PC-9 (cell line): ENCODE data around the gene CUX1. TPM values are rescaled to one million over a fixed set of nuclear protein-coding genes. Genes with fewer than 3 reads are reported as not detected.

ENCODE experiments used
- BruUV-seq: library from RNA; stranded (reverse); fragments of 400-500 nt; replicated peaks from 2 replicates; lab custom pipeline; 2021; lab: Mats Ljungman, UMichigan
- CTCF ChIA-PET: fragments of 300-600 bp; sonication (Branson Sonifier 250); formaldehyde crosslinking; loops from one replicate; lab custom pipeline; 2022; ENCODE audit warnings: antibody characterized with exemption; lab: Charles Lee
- POLR2A ChIA-PET: fragments of 300-600 bp; sonication (Branson Sonifier 250); formaldehyde crosslinking; loops from one replicate; lab custom pipeline; 2022; ENCODE audit warnings: antibody characterized with exemption; ENCODE audit not compliant: unreplicated experiment; lab: Charles Lee
- DNase-seq, 2 experiments: peaks; one replicate each; pipeline versions ENCODE4 v3.0.0 to v3.0.0-alpha.2; 2015 to 2022; ENCODE audit warnings: mixed read lengths in 1 of 2
- H2AFZ ChIP-seq: fragments of 200-600 bp; sonication (generic); 2 replicates; pipeline ENCODE4 v1.8.1; 2017; ENCODE audit warnings: antibody characterized with exemption
- H3F3A ChIP-seq: fragments of 200-600 bp; sonication (generic); 2 replicates; pipeline ENCODE4 v1.8.1; 2017; ENCODE audit warnings: antibody characterized with exemption, mild to moderate bottlenecking, low read depth; ENCODE audit not compliant: insufficient read depth
- H3K27ac ChIP-seq: fragments of 200-600 bp; sonication (generic); 2 replicates; pipeline ENCODE4 v1.6.1; 2016; ENCODE audit warnings: mixed run types
- H3K27me3 ChIP-seq: fragments of 200-600 bp; sonication (generic); 2 replicates; pipeline ENCODE4 v1.6.1; 2016; ENCODE audit warnings: low read depth, mixed run types; ENCODE audit not compliant: insufficient read depth
- H3K36me3 ChIP-seq: fragments of 200-600 bp; sonication (generic); 2 replicates; pipeline ENCODE4 v1.6.1; 2016; ENCODE audit warnings: low read depth, mixed run types
- H3K4me1 ChIP-seq: fragments of 200-600 bp; sonication (generic); replicated peaks from 2 replicates; pipeline ENCODE4 v1.6.1; 2016; ENCODE audit warnings: mixed run types; ENCODE audit not compliant: insufficient read depth
- H3K4me2 ChIP-seq: fragments of 200-600 bp; sonication (generic); 2 replicates; pipeline ENCODE4 v1.6.1; 2017; ENCODE audit warnings: mixed run types
- H3K4me3 ChIP-seq: fragments of 200-600 bp; sonication (generic); 2 replicates; pipeline ENCODE4 v1.6.1; 2016; ENCODE audit warnings: mixed run types
- H3K79me2 ChIP-seq: fragments of 200-600 bp; sonication (generic); 2 replicates; pipeline ENCODE4 v1.6.1; 2017; ENCODE audit warnings: low read depth, mixed run types
- H3K9me2 ChIP-seq: fragments of 200-600 bp; sonication (generic); 2 replicates; pipeline ENCODE4 v1.8.1; 2017; ENCODE audit warnings: mild to moderate bottlenecking; ENCODE audit not compliant: insufficient read depth
- H3K9me3 ChIP-seq: fragments of 200-600 bp; sonication (generic); 2 replicates; pipeline ENCODE4 v1.8.1; 2016; ENCODE audit warnings: low read depth; ENCODE audit not compliant: insufficient read depth
- H4K20me1 ChIP-seq: fragments of 200-600 bp; sonication (generic); 2 replicates; pipeline ENCODE4 v1.8.1; 2017; ENCODE audit not compliant: insufficient read depth
- EZH2 ChIP-seq: fragments of 200-600 bp; sonication (generic); IDR thresholded peaks from 2 replicates; pipeline ENCODE4 v1.8.0; 2017; ENCODE audit warnings: antibody characterized with exemption, low read depth
- intact Hi-C: fragments of 100-400 bp; cut with micrococcal nuclease; formaldehyde crosslinking; loops from one replicate; pipeline ENCODE4 v1.10.0; 2022; ENCODE audit not compliant: unreplicated experiment
- total RNA-seq: library from RNA; stranded (reverse); gene quantifications from 2 replicates; pipeline ENCODE4 v1.2.3, GENCODE V29; 2021
- TF ChIP-seq, protein P1 (sequence below): fragments of 200-600 bp; sonication (generic); conservative IDR thresholded peaks from 2 replicates; pipeline ENCODE4 v1.6.1; 2017; ENCODE audit warnings: mixed run types, antibody characterized with exemption, mild to moderate bottlenecking, moderate library complexity

Gene CUX1
- total RNA-seq, 1 experiment from 2014 or later, result 83.3 TPM

DNA sequence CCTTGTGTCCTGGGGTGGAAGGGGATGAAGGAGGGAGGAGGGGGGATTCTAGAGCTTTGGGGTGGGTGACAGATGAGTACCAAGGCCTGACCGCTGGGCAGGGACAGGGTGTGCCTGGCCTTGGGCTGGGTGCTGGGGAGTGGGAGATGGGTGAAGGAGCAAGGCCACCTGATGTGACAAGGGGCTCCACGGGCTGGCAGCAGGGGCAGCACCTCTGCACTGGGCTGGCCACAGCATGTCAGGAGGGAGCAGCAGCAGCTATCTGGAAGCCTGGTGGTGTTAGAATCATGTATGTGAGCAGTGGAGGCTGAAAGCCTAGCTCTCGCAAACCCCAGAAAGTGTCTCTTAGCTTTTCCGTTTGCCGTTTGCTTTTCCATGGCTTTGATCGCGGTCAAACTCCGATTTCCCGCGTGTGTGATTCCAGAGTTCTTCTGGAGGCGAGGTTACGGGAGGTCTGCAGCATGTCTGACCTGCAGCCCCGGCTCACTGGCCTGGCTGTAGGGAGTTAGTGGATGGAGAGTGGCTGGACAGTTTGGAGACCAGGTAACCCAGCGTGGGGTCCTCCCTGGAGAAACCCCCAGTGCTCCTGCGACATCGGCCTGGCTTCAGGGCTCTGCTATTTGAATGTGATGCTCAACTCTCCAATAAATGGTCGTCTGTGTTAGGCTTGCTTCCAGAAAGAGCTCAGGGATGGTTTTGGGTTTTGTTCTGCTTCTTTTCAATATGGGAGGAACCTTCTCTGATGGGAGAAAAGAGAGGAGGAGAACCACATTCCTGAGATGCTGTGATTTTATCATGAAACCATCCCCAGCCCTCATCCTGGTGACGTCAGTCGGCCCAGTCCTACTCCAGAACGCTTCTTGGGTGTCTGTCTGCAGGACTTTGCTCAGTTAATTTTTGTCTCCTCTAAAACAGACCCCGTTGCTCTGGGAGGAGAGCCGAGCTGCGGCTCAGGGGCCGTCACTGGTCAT, 105.5 kb downstream of the CUX1 start:
- Histone ChIP-seq H3K9me2 (no peaks in the 10 kb centered on the region), H3K36me3 (no peaks in the 10 kb centered on the region), H3K9me3 (no peaks in the 10 kb centered on the region), H3K27me3 (no peaks in the 10 kb centered on the region), H3K4me3 (no peak overlapping the region), H3K4me1 (no peaks in the 10 kb centered on the region), H3K79me2 (no peaks in the 10 kb centered on the region), H4K20me1 (peaks cover 8% of the 10 kb centered on the region), H3F3A (no peaks in the 10 kb centered on the region), H3K4me2 (no peak overlapping the region), H2AFZ (no peak overlapping the region), H3K27ac (no peak overlapping the region)
- no peak for DNase-seq
- TF ChIP-seq EZH2, result no peak
- TF ChIP-seq, protein P1, sequence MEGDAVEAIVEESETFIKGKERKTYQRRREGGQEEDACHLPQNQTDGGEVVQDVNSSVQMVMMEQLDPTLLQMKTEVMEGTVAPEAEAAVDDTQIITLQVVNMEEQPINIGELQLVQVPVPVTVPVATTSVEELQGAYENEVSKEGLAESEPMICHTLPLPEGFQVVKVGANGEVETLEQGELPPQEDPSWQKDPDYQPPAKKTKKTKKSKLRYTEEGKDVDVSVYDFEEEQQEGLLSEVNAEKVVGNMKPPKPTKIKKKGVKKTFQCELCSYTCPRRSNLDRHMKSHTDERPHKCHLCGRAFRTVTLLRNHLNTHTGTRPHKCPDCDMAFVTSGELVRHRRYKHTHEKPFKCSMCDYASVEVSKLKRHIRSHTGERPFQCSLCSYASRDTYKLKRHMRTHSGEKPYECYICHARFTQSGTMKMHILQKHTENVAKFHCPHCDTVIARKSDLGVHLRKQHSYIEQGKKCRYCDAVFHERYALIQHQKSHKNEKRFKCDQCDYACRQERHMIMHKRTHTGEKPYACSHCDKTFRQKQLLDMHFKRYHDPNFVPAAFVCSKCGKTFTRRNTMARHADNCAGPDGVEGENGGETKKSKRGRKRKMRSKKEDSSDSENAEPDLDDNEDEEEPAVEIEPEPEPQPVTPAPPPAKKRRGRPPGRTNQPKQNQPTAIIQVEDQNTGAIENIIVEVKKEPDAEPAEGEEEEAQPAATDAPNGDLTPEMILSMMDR, result no peak
- intact Hi-C loops, result no loop called here
- ChIA-PET POLR2A (interaction anchor here (0.6 kb wide), 1 partner anchor 194 kb away, joined by 6 read pairs; no protein-coding TSS in a partner anchor), CTCF (no interaction called here)
- no TSS peak for BruUV-seq

DNA sequence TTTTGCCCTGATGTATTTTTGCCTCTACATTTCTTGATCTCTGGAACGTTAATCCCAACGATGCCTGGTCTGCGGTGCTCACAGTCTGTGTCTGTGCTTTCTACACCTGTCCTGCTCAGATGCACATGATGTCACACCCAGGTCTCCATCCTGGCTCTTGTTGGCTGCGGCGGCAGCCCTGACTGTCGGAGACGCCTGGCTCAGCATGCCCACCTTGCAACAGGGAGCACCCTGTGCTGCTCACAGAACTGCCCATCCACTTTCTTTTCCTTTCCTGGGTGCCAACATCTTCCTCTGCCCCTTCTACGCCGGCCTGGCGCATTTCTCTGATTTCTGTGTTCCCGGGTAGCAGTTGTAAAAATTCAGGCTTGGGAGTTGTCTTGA, 106.2 kb downstream of the CUX1 start:
- no peak overlapping the region for H3K4me2 ChIP-seq
- intact Hi-C loops, result no loop called here
- BruUV-seq, result no TSS peak

DNA sequence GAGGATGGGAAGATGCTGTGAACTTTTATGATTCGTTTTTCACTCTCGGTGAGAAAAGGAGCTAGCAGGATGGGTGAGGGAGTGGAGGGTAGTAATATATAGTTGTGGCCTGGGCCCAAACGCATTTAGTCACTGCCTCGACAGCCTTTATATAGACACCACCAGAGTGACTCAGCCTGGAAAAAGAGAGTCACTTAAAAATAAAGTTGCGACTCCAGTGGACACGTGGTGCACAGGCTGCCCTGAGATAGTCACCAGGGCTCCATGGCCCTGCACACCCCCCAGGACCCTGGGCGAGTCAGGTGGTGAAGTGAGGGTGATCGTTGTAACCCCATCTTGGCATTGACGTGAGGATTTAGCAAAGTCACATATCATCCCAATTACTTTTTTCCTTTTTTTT, 106.7 kb downstream of the CUX1 start:
- H3K4me2 ChIP-seq, result no peak overlapping the region
- no peaks in the 10 kb centered on the region for H3K36me3 ChIP-seq
- no peak overlapping the region for H3K27ac ChIP-seq
- BruUV-seq, result no TSS peak
- H3F3A ChIP-seq, result no peaks in the 10 kb centered on the region
- H3K9me3 ChIP-seq, result no peaks in the 10 kb centered on the region
- no peak overlapping the region for H3K4me3 ChIP-seq
- H4K20me1 ChIP-seq, result peaks cover 8% of the 10 kb centered on the region
- no peaks in the 10 kb centered on the region for H3K79me2 ChIP-seq
- TF ChIP-seq, protein P1, result no peak
- no peak for TF ChIP-seq EZH2
- no peak overlapping the region for H2AFZ ChIP-seq
- POLR2A ChIA-PET, result no interaction called here
- no peak for DNase-seq
- no peaks in the 10 kb centered on the region for H3K9me2 ChIP-seq
- H3K4me1 ChIP-seq, result no peaks in the 10 kb centered on the region
- CTCF ChIA-PET, result no interaction called here
- no peaks in the 10 kb centered on the region for H3K27me3 ChIP-seq
- intact Hi-C loops, result no loop called here

More for the DNA sequence above, 106.2 kb downstream of the CUX1 start:
- Histone ChIP-seq H3K4me1 (no peaks in the 10 kb centered on the region), H3K9me3 (no peaks in the 10 kb centered on the region), H3K27ac (no peak overlapping the region), H4K20me1 (peaks cover 8% of the 10 kb centered on the region), H3K27me3 (no peaks in the 10 kb centered on the region), H3K79me2 (no peaks in the 10 kb centered on the region), H2AFZ (no peak overlapping the region), H3K4me3 (no peak overlapping the region), H3F3A (no peaks in the 10 kb centered on the region), H3K36me3 (no peaks in the 10 kb centered on the region), H3K9me2 (no peaks in the 10 kb centered on the region)
- ChIA-PET CTCF (no interaction called here), POLR2A (no interaction called here)
- TF ChIP-seq, protein P1, result no peak
- no peak for TF ChIP-seq EZH2
- DNase-seq, result no peak
